BJ (cell line): ENCODE results near the gene TMTC1. TPM values are rescaled to one million over a fixed set of nuclear protein-coding genes. Genes with fewer than 3 reads are reported as not detected.

Experiments
- CTCF ChIA-PET: fragments of 350-600 bp; formaldehyde crosslinking; extraction: SDS; loops from one replicate; lab custom pipeline; 2021; ENCODE audit warnings: antibody characterized with exemption, inconsistent platforms; lab: Yijun Ruan, JAX
- POLR2A ChIA-PET: fragments of 300-600 bp; sonication (Branson Sonifier 250); formaldehyde crosslinking; extraction: SDS; loops from one replicate; lab custom pipeline; 2021; ENCODE audit warnings: antibody characterized with exemption; lab: Charles Lee
- DNase-seq: peaks from one replicate; pipeline ENCODE4 v3.0.0-alpha.2; 2011; ENCODE audit warnings: low read depth
- H3K27me3 ChIP-seq: 2 replicates; pipeline ENCODE4 v1.6.0; 2011; ENCODE audit warnings: low read length; ENCODE audit not compliant: control insufficient read depth, insufficient read depth
- H3K36me3 ChIP-seq: 2 replicates; pipeline ENCODE4 v1.5.1; 2011; ENCODE audit warnings: low read length; ENCODE audit not compliant: control insufficient read depth, insufficient read depth
- H3K4me3 ChIP-seq: 2 replicates; pipeline ENCODE4 v1.5.1; 2011; ENCODE audit warnings: low read depth, mild to moderate bottlenecking, control low read depth, low read length
- polyA plus RNA-seq: library from polyadenylated mRNA; depleted of rRNA; stranded (reverse); fragments of >200 nt; gene quantifications from 2 replicates; pipeline ENCODE4 v1.2.3, GENCODE V29; 2011
- TF ChIP-seq, protein P1 (sequence below): IDR thresholded peaks from 2 replicates; pipeline ENCODE4 v1.5.1; 2011; ENCODE audit warnings: low read depth, mild to moderate bottlenecking, control low read depth, inconsistent platforms, low read length, moderate library complexity; ENCODE audit not compliant: insufficient read depth

TMTC1 gene
- polyA plus RNA-seq, 1 experiment: 21.8 TPM

DNA sequence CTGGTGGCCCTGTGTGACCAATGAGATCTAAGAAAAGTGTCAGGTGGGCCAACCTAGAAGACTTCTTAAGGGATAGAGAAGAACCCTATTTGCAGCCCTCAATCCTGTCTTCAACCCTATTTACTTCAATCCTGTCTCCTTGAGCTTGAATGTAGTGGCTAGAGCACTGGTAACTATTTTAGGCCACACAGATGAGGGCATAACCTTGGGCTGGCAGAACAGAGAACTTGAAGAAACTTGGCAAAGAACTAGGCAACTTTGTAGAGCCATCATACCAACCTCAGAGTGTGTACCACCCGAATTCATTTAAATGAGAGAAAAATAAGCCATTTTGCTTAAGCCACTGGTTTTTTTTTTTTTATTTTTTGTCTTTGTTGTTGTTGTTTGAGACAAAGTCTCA is 94.8 kb downstream of the TMTC1 start:
- TF ChIP-seq, protein P1, sequence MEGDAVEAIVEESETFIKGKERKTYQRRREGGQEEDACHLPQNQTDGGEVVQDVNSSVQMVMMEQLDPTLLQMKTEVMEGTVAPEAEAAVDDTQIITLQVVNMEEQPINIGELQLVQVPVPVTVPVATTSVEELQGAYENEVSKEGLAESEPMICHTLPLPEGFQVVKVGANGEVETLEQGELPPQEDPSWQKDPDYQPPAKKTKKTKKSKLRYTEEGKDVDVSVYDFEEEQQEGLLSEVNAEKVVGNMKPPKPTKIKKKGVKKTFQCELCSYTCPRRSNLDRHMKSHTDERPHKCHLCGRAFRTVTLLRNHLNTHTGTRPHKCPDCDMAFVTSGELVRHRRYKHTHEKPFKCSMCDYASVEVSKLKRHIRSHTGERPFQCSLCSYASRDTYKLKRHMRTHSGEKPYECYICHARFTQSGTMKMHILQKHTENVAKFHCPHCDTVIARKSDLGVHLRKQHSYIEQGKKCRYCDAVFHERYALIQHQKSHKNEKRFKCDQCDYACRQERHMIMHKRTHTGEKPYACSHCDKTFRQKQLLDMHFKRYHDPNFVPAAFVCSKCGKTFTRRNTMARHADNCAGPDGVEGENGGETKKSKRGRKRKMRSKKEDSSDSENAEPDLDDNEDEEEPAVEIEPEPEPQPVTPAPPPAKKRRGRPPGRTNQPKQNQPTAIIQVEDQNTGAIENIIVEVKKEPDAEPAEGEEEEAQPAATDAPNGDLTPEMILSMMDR: no peak
- CTCF ChIA-PET: interaction anchor here (0.9 kb wide), 1 partner anchor 11 kb away, joined by 4 read pairs; no protein-coding TSS in a partner anchor
- no peak for DNase-seq
- Histone ChIP-seq H3K4me3 (no peak overlapping the region), H3K27me3 (no peaks in the 10 kb centered on the region), H3K36me3 (no peaks in the 10 kb centered on the region)
- POLR2A ChIA-PET: no interaction called here

DNA sequence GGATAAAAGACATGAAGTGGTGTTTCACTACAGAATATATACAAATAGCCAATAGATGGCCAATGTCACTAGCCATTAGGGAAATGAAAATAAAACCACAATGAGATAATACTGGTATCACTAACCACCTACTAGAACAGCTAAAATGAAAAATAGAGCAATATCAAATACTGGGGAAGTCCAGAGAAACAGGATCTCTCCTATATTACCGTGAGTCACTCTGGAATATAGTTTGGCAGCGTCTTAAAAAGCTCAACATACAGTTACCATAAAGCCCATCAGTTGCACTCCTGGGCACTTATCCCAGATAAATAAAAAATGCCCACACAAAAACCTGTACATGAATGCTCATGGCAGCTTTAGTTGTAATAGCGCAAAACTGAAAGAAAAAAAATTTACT is 101.7 kb downstream of the TMTC1 start:
- no peak for DNase-seq
- no peaks in the 10 kb centered on the region for H3K27me3 ChIP-seq
- ChIA-PET POLR2A (no interaction called here), CTCF (no interaction called here)
- TF ChIP-seq, protein P1: no peak
- H3K4me3 ChIP-seq: no peak overlapping the region
- H3K36me3 ChIP-seq: no peaks in the 10 kb centered on the region

DNA sequence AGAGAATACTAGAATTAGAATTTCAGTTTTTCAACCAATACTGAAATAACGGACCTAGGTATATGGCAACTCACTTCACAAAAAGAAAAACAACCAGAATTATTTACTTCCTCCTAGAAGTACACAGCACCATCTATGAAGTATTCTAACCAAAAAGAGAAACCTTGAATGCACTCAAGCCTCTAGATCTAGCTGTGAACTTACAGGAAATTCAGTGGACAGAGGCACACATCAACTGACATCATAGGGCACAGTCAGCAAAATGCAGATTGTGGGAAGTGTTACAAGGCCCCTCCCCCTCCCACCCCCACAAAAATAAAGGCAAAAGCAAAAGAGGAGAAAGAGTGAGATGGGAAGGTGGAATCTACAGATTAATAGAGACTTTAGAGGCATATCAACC is 102.4 kb downstream of the TMTC1 start:
- Histone ChIP-seq H3K36me3 (no peaks in the 10 kb centered on the region), H3K27me3 (no peaks in the 10 kb centered on the region), H3K4me3 (no peak overlapping the region)
- ChIA-PET CTCF (no interaction called here), POLR2A (no interaction called here)
- TF ChIP-seq, protein P1: no peak
- DNase-seq: no peak

DNA sequence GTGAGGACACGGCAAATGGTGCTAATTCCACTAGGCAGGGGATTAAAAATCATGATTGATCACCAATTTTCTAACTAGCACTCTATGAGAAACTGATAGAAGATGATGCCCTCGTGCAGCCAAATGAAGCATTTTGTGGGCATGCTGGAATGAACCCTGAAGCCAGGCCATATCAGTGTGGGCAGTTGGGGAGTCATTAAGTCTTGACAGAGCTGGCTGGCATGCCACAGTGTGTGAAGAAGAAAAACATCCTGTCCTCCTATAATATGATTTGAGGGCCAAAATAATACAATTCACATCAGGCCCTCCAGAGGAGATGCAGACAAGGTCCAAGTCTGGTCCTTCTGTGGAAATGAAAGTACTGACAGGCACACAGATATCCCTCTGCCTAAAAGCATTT is 107.1 kb downstream of the TMTC1 start:
- TF ChIP-seq, protein P1: no peak
- Histone ChIP-seq H3K36me3 (no peaks in the 10 kb centered on the region), H3K4me3 (no peak overlapping the region), H3K27me3 (no peaks in the 10 kb centered on the region)
- ChIA-PET POLR2A (no interaction called here), CTCF (no interaction called here)
- DNase-seq: no peak

DNA sequence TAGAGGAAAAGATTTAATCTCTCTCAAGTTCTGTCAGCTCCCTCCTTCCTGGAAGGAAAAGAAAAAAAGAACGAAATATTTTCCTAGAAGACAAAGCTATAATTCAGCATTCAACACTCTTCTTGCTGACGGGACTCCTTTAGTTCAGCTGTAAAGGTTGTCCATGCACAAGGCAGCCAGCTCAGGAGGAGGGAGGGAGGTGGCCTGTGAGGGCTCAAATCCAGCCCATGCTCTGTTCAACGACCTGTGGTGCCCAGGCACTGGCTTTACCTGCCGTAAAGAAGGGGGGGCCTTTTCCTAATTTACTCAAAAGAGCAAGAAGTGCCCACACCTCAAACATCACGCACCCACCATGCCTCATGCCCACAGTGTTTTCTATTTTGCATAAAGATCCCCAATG is 109.3 kb downstream of the TMTC1 start:
- ChIA-PET POLR2A (no interaction called here), CTCF (no interaction called here)

More for the DNA sequence above, 109.3 kb downstream of the TMTC1 start:
- DNase-seq: no peak
- no peak overlapping the region for H3K4me3 ChIP-seq
- H3K27me3 ChIP-seq: no peaks in the 10 kb centered on the region
- H3K36me3 ChIP-seq: no peaks in the 10 kb centered on the region
- TF ChIP-seq, protein P1: no peak
